Stomach (tissue), 4 donors: ENCODE results near the gene TSHR.

Source experiments
- CTCF ChIP-seq, 7 experiments: fragments of 450-650 bp in 4 of 7; fragments of 200-600 bp in 3 of 7; sonication (generic) in 3 of 7; IDR thresholded peaks; one replicate each; pipeline ENCODE4 v1.5.1; 2016 to 2019; ENCODE audit warnings: antibody characterized with exemption in 7 of 7, control low read depth in 2 of 7, mild to moderate bottlenecking in 1 of 7
- POLR2A ChIP-seq, 4 donors: fragments of 450-650 bp; IDR thresholded peaks; one replicate each; pipeline ENCODE4 v1.6.1; 2016; ENCODE audit warnings: antibody characterized with exemption in 4 of 4, control low read depth in 2 of 4, mild to moderate bottlenecking in 1 of 4, moderate library complexity in 1 of 4
- POLR2AphosphoS5 ChIP-seq, 3 donors: sonication (generic); formaldehyde crosslinking; IDR thresholded peaks; one replicate each; pipeline ENCODE4 v1.6.1; 2016; ENCODE audit warnings: antibody characterized with exemption in 3 of 3

- no peak for TF ChIP-seq POLR2AphosphoS5 (IDR thresholded peaks at IDR 0.05)
- no peak for TF ChIP-seq POLR2A (IDR thresholded peaks at IDR 0.05)
- TF ChIP-seq CTCF (IDR thresholded peaks at IDR 0.05): no peak
These were observed 63.3 kb downstream of the TSHR start for GRCh38 chr14:81018684-81019083.
